ENCODE data around the gene AHSA1. TPM values are rescaled to one million over a fixed set of nuclear protein-coding genes. Genes with fewer than 3 reads are reported as not detected.

Gene AHSA1
- polyA plus RNA-seq, 1 experiment, result 90.1 TPM

- POLR2A ChIA-PET, result interaction anchor here (0.7 kb wide), 1 partner anchor 37 kb away, joined by 3 read pairs; no protein-coding TSS in a partner anchor
- CTCF ChIA-PET, result interaction anchor here (8.2 kb wide), 1 partner anchor 15 kb away, joined by 38 read pairs; the partner anchor contains the start of gene AHSA1
- no peak for TF ChIP-seq CTCF (IDR thresholded peaks at IDR 0.05; ENCODE audit: insufficient read depth, low read depth, low read length)
These were observed 16.0 kb downstream of the AHSA1 start for GRCh38 chr14:77473921-77474320.

GRCh38 chr14:77474479-77475177, 16.7 kb downstream of the AHSA1 start:
- ChIA-PET CTCF (interaction anchor here (8.2 kb wide), 1 partner anchor 15 kb away, joined by 38 read pairs; the partner anchor contains the start of gene AHSA1), POLR2A (no interaction called here)
- TF ChIP-seq CTCF (IDR thresholded peaks at IDR 0.05; ENCODE audit: insufficient read depth, low read depth, low read length), result no peak
- H3K36me3 ChIP-seq (ENCODE audit: control insufficient read depth, insufficient read depth, low read length), result no peaks in the 10 kb centered on the region
- peaks cover 8% of the 10 kb centered on the region; the same call in 1 of the 2 replicates for H3K27me3 ChIP-seq (ENCODE audit: control insufficient read depth, insufficient read depth, low read length)
- no peak overlapping the region for H3K4me3 ChIP-seq (ENCODE audit: low read depth, low read length)
- DNase-seq (ENCODE audit: low read depth), result no peak

More at GRCh38 chr14:77473921-77474320, 16.0 kb downstream of the AHSA1 start:
- H3K27me3 ChIP-seq (ENCODE audit: control insufficient read depth, insufficient read depth, low read length), result peaks cover 8% of the 10 kb centered on the region; the same call in 1 of the 2 replicates
- no peak overlapping the region for H3K4me3 ChIP-seq (ENCODE audit: low read depth, low read length)
- no peak for DNase-seq (ENCODE audit: low read depth)
- peaks cover 2% of the 10 kb centered on the region; the same call in 1 of the 2 replicates for H3K36me3 ChIP-seq (ENCODE audit: control insufficient read depth, insufficient read depth, low read length)

- TF ChIP-seq CTCF (IDR thresholded peaks at IDR 0.05; ENCODE audit: insufficient read depth, low read depth, low read length), result no peak
- H3K27me3 ChIP-seq (ENCODE audit: control insufficient read depth, insufficient read depth, low read length), result peaks cover 8% of the 10 kb centered on the region; the same call in 1 of the 2 replicates
- H3K4me3 ChIP-seq (ENCODE audit: low read depth, low read length), result no peak overlapping the region
- CTCF ChIA-PET, result interaction anchor here (8.2 kb wide), 1 partner anchor 16 kb away, joined by 38 read pairs; the partner anchor contains the start of gene AHSA1
- DNase-seq (ENCODE audit: low read depth), result no peak
- POLR2A ChIA-PET, result no interaction called here
- H3K36me3 ChIP-seq (ENCODE audit: control insufficient read depth, insufficient read depth, low read length), result no peaks in the 10 kb centered on the region
These were observed 17.7 kb downstream of the AHSA1 start for GRCh38 chr14:77475432-77476115.

- no peak overlapping the region for H3K4me3 ChIP-seq (ENCODE audit: low read depth, low read length)
- POLR2A ChIA-PET, result no interaction called here
- peaks cover 3% of the 10 kb centered on the region; the same call in 1 of the 2 replicates for H3K27me3 ChIP-seq (ENCODE audit: control insufficient read depth, insufficient read depth, low read length)
- no peak for TF ChIP-seq CTCF (IDR thresholded peaks at IDR 0.05; ENCODE audit: insufficient read depth, low read depth, low read length)
- DNase-seq (ENCODE audit: low read depth), result no peak
- CTCF ChIA-PET, result interaction anchor here (1.4 kb wide), 1 partner anchor 19 kb away, joined by 5 read pairs; no protein-coding TSS in a partner anchor
- H3K36me3 ChIP-seq (ENCODE audit: control insufficient read depth, insufficient read depth, low read length), result no peaks in the 10 kb centered on the region
These were observed 20.1 kb downstream of the AHSA1 start for GRCh38 chr14:77478029-77478428.

- TF ChIP-seq CTCF (IDR thresholded peaks at IDR 0.05; ENCODE audit: insufficient read depth, low read depth, low read length), result no peak
- ChIA-PET CTCF (interaction anchor here (1.4 kb wide), 1 partner anchor 71 kb away, joined by 4 read pairs; no protein-coding TSS in a partner anchor), POLR2A (no interaction called here)
- Histone ChIP-seq H3K36me3 (ENCODE audit: control insufficient read depth, insufficient read depth, low read length) (no peaks in the 10 kb centered on the region), H3K4me3 (ENCODE audit: low read depth, low read length) (no peak overlapping the region), H3K27me3 (ENCODE audit: control insufficient read depth, insufficient read depth, low read length) (peaks cover 3% of the 10 kb centered on the region; the same call in 1 of the 2 replicates)
- no peak for DNase-seq (ENCODE audit: low read depth)
These were observed 20.9 kb downstream of the AHSA1 start for GRCh38 chr14:77478796-77479195.
